Esophagus mucosa (tissue), 1 donor: ENCODE results near the gene ZNF469. TPM values are rescaled to one million over a fixed set of nuclear protein-coding genes. Genes with fewer than 3 reads are reported as not detected.
"Not testable (repeated sequence)": the region's sequence is repeated elsewhere in the genome, so short reads cannot be mapped to it uniquely, and the experiment has no call there.

ENCODE experiments used
- ATAC-seq: fragments of 200-7000 bp; cut with Tn5 transposase; one replicate; pipeline ENCODE4 v1.9.1; 2020
- total RNA-seq: library from RNA; stranded (reverse); gene quantifications from one replicate; pipeline ENCODE4 v1.2.4, GENCODE V29; 2023
- donor health status: DM: yes; HTN: yes; CAD: no.

ZNF469 gene
- total RNA-seq, 1 donor from 2014 or later, result 0.24 TPM

- no peak for ATAC-seq
These were observed 34.9 kb upstream of the ZNF469 start for GRCh38 chr16:88347656-88348376.

DNA sequence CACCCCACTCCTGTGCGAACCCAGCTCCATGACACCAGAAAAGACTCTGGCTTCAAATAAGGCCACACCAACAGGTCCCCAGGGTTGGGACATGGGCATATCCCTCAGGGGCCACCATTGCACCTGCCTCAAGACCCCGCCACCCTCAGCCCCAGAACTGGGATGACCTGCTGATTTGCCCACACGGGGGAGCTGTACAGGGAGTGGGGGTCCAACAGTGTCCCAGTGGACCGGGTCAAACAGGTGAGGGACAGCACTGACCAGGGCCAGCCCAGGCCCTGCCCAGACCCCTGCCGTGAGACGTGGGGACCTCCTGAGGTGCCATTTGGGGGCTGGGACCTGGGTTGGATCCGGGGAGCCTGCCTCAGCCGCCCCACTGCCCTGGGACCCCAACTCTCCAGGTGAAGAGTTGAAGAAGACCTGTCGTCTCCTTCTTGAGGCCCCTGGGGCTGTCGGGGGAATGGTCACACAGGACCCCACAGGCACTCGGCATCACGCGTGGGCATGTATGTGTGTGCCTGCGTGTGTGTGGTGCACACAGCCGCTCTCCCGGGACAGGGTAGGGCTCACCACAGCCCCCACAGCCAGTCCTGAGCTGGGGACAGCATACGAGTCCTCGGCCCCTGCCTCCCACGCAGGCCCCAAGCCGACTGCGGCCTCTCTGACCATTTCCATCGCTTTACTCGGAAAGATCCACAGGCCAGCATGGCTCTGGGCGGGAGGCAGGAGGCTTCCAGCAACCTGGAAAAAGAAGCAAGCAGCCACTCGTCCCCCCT, 34.2 kb upstream of the ZNF469 start:
- ATAC-seq, result no peak

DNA sequence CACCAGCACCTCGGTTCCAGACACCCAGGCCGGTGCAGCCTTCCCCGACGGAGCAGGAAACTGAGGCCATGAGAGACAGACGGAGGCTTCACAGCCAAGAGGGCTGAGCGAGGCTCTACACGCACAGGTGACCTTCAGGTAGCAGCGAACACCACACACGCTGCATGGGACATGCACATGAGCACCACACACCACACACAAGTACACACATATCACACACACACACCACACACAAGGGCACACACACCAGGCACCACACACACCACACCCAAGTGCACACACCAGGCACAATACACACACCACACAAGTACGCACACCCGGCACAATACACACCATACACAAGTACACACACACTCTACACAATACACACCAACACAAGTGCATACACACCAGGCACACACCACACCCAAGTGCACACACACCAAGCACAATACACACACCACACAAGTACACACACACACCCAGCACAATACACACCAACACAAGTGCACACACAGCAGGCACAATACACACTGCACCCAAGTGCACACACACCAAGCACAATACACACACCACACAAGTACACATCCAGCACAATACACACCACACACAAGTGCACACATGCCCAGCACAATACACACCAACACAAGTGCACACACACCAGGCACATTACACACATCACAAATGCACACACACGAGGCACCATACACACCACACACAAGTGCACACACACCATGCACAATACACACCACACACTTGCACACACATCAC, 33.4 kb upstream of the ZNF469 start:
- no peak for ATAC-seq

- no peak for ATAC-seq
These were observed 32.6 kb upstream of the ZNF469 start for GRCh38 chr16:88349903-88350900.

DNA sequence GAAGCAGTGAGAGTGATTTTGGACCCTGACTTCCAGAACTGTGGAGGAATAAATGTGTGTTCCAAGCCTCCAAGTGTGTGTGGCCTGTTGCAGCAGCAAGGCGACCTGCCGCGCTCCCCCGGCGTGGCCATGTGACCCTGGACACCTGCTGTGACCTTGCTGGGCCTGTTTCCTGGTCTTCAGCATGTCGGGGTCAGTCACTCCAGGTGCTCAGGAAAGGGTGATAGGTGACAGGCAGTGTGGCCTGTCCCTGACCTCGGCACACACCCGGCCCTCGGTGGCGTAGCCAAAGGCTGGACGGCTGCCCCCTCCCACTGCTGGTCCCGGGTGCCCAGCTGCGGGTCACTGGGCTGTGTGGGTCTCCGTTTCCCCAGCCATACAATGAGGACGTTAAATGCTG, 31.8 kb upstream of the ZNF469 start:
- ATAC-seq, result no peak

- no peak for ATAC-seq
These were observed 31.2 kb upstream of the ZNF469 start for GRCh38 chr16:88351491-88352101.

GRCh38 chr16:88352261-88353200, 30.2 kb upstream of the ZNF469 start:
- no peak for ATAC-seq

GRCh38 chr16:88353232-88353631, 29.5 kb upstream of the ZNF469 start:
- no peak for ATAC-seq

GRCh38 chr16:88353691-88354090, 29.1 kb upstream of the ZNF469 start:
- no peak for ATAC-seq

- no peak for ATAC-seq
These were observed 28.3 kb upstream of the ZNF469 start for GRCh38 chr16:88354229-88355092.

DNA sequence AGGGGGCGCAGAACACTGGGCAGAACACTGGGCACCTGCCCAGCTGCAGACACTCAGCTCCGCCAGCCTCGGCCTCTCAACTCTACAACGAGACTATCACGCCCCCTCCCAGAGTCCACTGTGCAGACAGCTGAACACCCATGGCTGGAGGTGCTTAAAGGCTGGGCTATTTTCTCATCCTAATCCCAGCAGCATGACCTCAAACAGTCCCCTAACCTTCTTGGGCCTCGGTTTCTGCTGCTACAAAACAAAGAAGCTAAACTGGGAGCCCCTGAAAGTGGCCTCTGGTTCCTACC, 27.7 kb upstream of the ZNF469 start:
- ATAC-seq, result no peak

- ATAC-seq, result no peak
These were observed 27.2 kb upstream of the ZNF469 start for GRCh38 chr16:88355389-88356123.

DNA sequence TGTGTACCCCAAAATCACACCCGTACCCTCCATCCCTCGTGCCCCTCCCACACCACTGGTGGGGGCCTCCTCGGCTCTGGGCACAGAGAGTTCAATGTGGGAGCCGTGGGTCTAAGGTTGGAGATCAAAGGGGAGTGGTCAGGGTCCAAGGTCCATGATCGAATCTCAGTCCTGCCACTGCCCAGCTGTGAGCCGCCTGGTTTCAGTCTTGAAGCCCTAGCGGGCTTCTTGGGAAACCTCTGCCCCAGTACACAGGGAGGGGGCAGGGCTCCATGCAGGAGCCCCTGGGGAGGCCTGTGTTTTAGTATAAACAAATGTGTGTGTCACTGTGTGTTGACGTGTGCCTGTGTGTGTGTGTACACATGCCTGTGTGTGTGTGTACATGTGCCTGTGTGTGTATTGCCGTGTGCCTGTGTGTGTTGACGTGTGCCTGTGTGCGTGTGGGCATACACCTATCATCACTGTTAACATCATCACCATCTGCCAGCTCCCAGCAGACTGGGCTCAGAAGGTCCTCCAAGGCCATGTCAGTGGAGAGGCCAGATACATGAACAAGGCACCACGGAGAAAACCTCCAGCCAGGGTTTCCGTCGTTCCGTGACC, 26.5 kb upstream of the ZNF469 start:
- ATAC-seq, result no peak

DNA sequence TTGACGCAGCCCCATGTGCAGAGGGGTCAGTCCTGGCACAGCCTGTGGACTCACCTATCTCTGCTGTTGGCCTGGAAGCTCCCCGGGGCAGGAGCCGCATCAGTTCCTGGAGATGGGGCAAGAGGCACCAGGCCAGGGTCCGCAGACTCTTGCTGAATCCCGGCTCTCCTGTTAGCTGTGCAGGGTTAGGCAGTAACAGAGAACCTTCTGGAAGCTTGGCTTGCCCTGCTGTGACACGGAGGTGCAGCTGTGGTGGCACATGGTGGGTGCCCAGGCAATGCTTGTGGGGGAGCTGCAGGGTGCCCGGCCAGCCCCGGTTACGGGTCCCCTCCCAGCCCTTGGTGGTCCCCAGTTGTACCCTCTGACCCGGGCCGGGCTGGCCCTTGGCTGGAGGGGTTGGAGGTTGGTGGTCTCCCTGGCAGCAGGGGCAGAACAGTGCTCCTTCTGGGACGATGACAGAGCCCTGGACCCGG, 26.0 kb upstream of the ZNF469 start:
- ATAC-seq, result peak; percentile 7

GRCh38 chr16:88357317-88358022, 25.3 kb upstream of the ZNF469 start:
- no peak for ATAC-seq

- no peak for ATAC-seq
These were observed 24.7 kb upstream of the ZNF469 start for GRCh38 chr16:88358023-88358420.

DNA sequence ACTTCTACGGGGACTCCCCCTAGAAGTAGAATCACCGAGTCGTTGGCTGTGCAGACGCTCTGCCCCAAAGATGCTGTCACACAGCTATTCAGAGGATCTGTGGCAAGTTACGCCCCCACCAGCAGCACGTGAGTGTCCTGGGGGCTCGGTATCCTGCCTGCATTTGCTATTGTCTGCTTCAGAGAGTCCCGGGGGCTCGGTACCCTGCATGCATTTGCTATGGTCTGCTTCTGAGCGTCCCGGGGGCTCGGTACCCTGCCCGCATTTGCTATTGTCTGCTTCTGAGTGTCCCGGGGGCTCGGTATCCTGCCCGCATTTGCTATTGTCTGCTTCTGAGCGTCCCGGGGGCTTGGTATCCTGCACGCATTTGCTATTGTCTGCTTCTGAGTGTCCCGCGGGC, 23.8 kb upstream of the ZNF469 start:
- no peak for ATAC-seq

- ATAC-seq, result not testable (repeated sequence)
These were observed 22.4 kb upstream of the ZNF469 start for GRCh38 chr16:88360401-88360800.
